Cardiac muscle cell (in vitro differentiated cells and primary cell): ENCODE results near the gene CLDN19. TPM values are rescaled to one million over a fixed set of nuclear protein-coding genes. Genes with fewer than 3 reads are reported as not detected.

Experiments used
- DNase-seq, 2 donors: peaks; one replicate each; pipeline versions ENCODE4 v3.0.0 to v3.0.0-alpha.2; 2010 to 2017; ENCODE audit warnings: low read depth in 1 of 2, low spot score in 1 of 2
- H3K27ac ChIP-seq: fragments of 200-600 bp; sonication (generic); 2 replicates; pipeline ENCODE4 v1.5.1; 2016
- H3K27me3 ChIP-seq: fragments of 200-600 bp; sonication (generic); 2 replicates; pipeline ENCODE4 v1.6.0; 2016; ENCODE audit warnings: control low read depth
- H3K36me3 ChIP-seq: fragments of 200-600 bp; sonication (generic); 2 replicates; pipeline ENCODE4 v1.5.1; 2016; ENCODE audit warnings: control low read depth
- H3K4me1 ChIP-seq: fragments of 200-600 bp; sonication (generic); 2 replicates; pipeline ENCODE4 v1.8.1; 2017; ENCODE audit warnings: low read depth, mild to moderate bottlenecking, mixed run types
- H3K4me3 ChIP-seq: fragments of 200-600 bp; sonication (generic); 2 replicates; pipeline ENCODE4 v1.5.1; 2016; ENCODE audit warnings: mild to moderate bottlenecking
- H3K9me3 ChIP-seq: fragments of 200-600 bp; sonication (generic); 2 replicates; pipeline ENCODE4 v1.5.1; 2017; ENCODE audit warnings: low read depth, mild to moderate bottlenecking, control low read depth
- CTCF ChIP-seq: IDR thresholded peaks from 2 replicates; pipeline ENCODE4 v1.5.1; 2012; ENCODE audit warnings: low read depth, mild to moderate bottlenecking, low read length
- polyA plus RNA-seq: library from polyadenylated mRNA; unstranded; fragments of >200 nt; fragmentation: Nextera tagmentation; extraction: Ambion mirVana; gene quantifications from 2 replicates; pipeline ENCODE4 v1.2.1, GENCODE V29; 2016
- total RNA-seq: library from RNA; depleted of rRNA; stranded (reverse); fragments of >200 nt; gene quantifications from 2 replicates; pipeline ENCODE4 v1.2.3, GENCODE V29; 2016

Gene CLDN19
- total RNA-seq = 9.2 and 12.9 TPM in 2 replicates
- polyA plus RNA-seq = 4.3 and 5.6 TPM in 2 replicates

- no peak within 1 kb of the TSS for H3K4me3 ChIP-seq
- no peak for TF ChIP-seq CTCF
- H3K27ac ChIP-seq = no peak within 1 kb of the TSS
- H3K9me3 ChIP-seq = no peaks in the 10 kb centered on the region
- no peaks in the 10 kb centered on the region for H3K27me3 ChIP-seq
- DNase-seq = peak in 1 of 2 donors; percentile 72
- H3K4me1 ChIP-seq = peaks cover 14% of the 10 kb centered on the region
- H3K36me3 ChIP-seq = no peaks in the 10 kb centered on the region
Measured at GRCh38 chr1:42739753-42740700, at the start of gene CLDN19. Gene CLDN19, minus strand, starts transcription at chr1:42740236. Its CDS starts 173 bp downstream, at chr1:42740063.

GRCh38 chr1:42788021-42788420 is 48.0 kb upstream of the CLDN19 start:
- TF ChIP-seq CTCF = no peak
- peaks cover 2% of the 10 kb centered on the region for H3K36me3 ChIP-seq
- H3K4me3 ChIP-seq = no peak overlapping the region
- H3K27ac ChIP-seq = no peak overlapping the region
- H3K4me1 ChIP-seq = no peaks in the 10 kb centered on the region
- no peaks in the 10 kb centered on the region for H3K27me3 ChIP-seq
- no peak for DNase-seq
- H3K9me3 ChIP-seq = no peaks in the 10 kb centered on the region

- DNase-seq = no peak
- H3K4me1 ChIP-seq = no peaks in the 10 kb centered on the region
- no peaks in the 10 kb centered on the region for H3K27me3 ChIP-seq
- H3K36me3 ChIP-seq = peaks cover 7% of the 10 kb centered on the region
- no peak overlapping the region for H3K4me3 ChIP-seq
- no peak for TF ChIP-seq CTCF
- H3K9me3 ChIP-seq = no peaks in the 10 kb centered on the region
- H3K27ac ChIP-seq = no peak overlapping the region
Measured at GRCh38 chr1:42786097-42786496, 46.1 kb upstream of the CLDN19 start.

GRCh38 chr1:42784946-42785693 is 45.1 kb upstream of the CLDN19 start, which contains the start of gene TMEM269:
Gene TMEM269, plus strand, starts transcription at chr1:42784991. Its CDS starts 4,903 bp downstream, at chr1:42789894.
- DNase-seq = peak in 1 of 2 donors; percentile 26
- Histone ChIP-seq H3K4me3 (no peak within 1 kb of the TSS), H3K36me3 (peaks cover 7% of the 10 kb centered on the region), H3K27ac (no peak within 1 kb of the TSS), H3K9me3 (no peaks in the 10 kb centered on the region), H3K27me3 (no peaks in the 10 kb centered on the region), H3K4me1 (no peaks in the 10 kb centered on the region)
- no peak for TF ChIP-seq CTCF

- Histone ChIP-seq H3K4me1 (no peaks in the 10 kb centered on the region), H3K4me3 (no peak overlapping the region), H3K27ac (no peak overlapping the region), H3K27me3 (no peaks in the 10 kb centered on the region), H3K9me3 (no peaks in the 10 kb centered on the region), H3K36me3 (peaks cover 7% of the 10 kb centered on the region)
- TF ChIP-seq CTCF = no peak
- no peak for DNase-seq
Measured at GRCh38 chr1:42784547-42784945, 44.5 kb upstream of the CLDN19 start.
